Stimulated activated CD8-positive, alpha-beta memory T cell treated with anti-CD3 and anti-CD28 coated beads, Interleukin-2, amount 100 ng/mL, for 48 hours (primary cell): Measurements from ENCODE around the gene CPNE5.
"Not testable (repeated sequence)": the region's sequence is repeated elsewhere in the genome, so short reads cannot be mapped to it uniquely, and the experiment has no call there.

Experiments
- DNase-seq, 2 donors: peaks; one replicate each; pipeline ENCODE4 v3.0.0-alpha.2; 2020; ENCODE audit warnings: low read depth in 2 of 2

The CPNE5 gene

GRCh38 chr6:36817176-36817817, 21.9 kb downstream of the CPNE5 start:
- no peak for DNase-seq

DNA sequence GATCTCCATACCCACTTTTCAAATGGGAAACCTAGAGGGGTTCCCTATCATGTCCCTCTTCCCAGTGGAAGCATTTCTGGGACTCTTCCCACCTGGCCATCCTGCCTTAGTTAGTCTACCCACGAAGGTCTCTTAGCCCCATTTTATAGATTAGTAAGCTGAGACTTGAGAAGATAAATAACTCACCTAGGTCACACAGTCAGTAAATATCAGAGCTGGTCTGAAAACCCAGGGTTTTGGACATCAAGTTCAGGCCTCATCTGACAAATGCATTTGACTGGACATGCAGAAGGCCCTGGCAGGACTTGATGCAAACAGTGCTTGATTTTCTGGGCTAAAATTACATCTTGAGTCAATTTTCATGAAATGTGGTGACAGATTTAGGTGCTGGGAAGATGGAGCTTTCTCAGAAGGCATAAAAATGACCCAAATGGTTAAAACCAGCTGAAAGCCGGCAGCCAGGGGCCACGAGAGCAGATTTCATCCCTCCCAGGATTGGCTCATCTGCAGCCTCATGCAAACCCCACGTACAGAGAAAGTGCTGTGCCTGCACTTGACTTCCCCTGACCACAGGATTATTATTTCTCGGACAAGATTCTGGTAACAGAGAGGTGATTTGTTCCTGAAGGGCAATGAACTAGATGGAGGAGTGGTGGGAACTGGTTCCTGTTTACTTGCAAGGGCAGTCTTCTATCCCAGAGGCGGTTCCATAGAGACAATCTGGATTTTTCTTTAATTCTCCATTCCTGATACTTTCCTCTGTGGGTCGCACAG, 23.1 kb downstream of the CPNE5 start:
- no peak for DNase-seq

DNA sequence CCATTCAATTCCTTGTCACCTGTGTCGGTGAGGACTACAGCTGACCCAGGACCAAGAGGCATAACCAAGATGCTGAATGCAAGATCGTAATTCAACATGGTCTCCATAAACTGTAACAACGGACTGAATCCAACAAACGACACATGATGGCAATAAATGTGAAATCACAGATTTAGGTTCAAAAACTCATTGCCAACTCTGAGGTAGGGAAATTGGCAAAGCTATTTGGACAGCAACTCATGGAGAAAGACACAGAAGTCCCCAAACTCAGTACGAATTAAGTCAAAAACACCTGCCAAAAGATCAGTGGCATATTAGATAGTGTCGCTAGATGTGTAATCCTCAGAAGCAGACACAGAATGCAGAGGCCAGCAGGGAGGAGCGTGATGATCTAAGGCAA, 25.0 kb downstream of the CPNE5 start:
- DNase-seq = no peak

GRCh38 chr6:36813526-36813925, 25.7 kb downstream of the CPNE5 start:
- DNase-seq = no peak

DNA sequence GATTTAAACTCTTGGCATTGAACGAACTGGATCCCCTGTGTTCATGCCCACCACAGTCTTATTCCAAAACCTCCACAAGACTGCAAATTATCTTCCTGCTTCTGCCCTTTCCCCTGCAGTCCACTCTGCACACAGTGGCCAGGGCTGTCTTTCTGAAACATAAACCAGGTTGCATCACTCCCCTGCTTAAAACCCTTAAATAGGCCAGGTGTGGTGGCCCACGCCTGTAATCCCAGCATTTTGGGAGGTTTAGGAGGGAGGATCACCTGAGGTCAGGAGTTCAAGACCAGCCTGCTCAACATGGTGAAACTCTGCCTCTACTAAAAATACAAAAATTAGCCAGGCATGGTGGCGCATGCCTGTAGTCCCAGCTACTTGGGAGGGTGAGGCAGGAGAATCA, 26.2 kb downstream of the CPNE5 start:
- not testable (repeated sequence) for DNase-seq

- no peak for DNase-seq
Measured at GRCh38 chr6:36809941-36810803, 29.1 kb downstream of the CPNE5 start.

GRCh38 chr6:36809156-36809555, 30.1 kb downstream of the CPNE5 start:
- DNase-seq = no peak

DNA sequence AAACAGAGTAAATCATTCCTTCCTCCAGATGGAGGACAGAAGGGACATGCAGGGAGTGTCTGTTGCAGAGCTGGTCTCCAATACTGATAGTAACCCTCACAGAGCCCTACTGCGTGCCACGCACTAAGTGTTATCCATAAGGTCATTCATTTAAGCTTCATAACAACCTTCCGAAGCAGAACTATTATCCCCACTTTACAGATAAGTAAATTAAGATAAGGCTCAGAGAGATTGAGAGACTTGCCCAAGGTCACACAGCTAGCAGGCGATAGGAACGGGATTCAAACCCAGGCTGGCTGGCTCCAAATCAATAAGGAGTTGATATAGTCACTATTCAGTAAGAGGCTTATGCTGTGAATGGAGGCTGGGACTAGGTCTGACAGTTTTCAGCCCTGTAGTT, 30.6 kb downstream of the CPNE5 start:
- DNase-seq = no peak

GRCh38 chr6:36807750-36808149, 31.5 kb downstream of the CPNE5 start:
- no peak for DNase-seq

- no peak for DNase-seq
Measured at GRCh38 chr6:36807143-36807542, 32.1 kb downstream of the CPNE5 start.

GRCh38 chr6:36805917-36806316, 33.3 kb downstream of the CPNE5 start:
- no peak for DNase-seq

DNA sequence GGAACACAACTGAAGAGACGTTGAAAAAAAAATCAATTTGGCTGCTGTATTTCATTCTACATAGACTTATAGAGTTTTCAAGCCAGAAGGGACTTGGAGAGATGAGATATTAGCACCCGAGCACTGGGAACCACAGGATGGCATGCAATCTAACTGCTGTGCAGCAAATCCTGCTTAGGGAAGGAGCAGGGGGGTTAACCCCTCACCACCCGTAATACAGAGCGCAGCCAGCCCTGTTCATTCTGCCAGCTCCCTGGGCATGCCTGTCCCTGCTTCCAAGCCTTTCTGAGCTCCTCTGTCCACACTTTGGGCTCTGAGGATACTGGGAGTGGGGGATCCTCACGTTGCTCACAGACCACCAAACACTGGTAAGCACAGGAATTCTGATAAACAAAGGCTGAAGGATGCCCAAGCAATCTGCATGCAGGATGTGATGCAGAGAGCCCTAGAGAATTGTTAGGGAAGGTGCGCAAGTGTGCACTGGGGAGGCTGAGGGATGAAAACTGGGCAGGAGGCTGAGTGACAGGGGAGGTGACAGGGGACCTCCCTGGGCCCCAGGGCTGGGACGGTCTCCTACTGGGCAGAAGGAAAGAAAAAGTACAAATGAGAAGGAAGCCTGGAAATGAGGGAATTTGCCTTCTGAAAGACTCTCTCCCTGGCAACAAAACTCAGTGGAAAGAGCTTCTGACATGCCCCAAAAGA, 34.0 kb downstream of the CPNE5 start:
- no peak for DNase-seq

DNA sequence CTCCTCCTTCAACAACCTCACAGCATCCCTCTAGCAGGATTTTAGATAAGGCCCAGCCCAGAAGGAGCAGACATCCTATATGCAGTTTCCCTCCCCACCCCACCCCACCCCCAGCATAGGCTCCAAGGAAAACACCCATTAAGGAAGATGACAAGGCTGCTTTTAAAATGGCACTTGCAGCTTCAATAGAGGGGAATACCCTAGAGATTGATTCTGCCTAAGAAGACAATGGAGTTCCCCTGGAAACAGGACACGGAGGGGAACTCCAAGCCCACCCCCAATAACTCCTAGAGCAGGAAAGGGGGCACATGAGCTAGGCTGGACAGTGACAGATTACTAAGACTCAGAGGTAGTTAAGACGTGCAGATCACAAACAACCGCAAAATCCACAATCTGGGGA, 34.7 kb downstream of the CPNE5 start:
- DNase-seq = no peak

GRCh38 chr6:36803908-36804307, 35.3 kb downstream of the CPNE5 start:
- DNase-seq = no peak

GRCh38 chr6:36803482-36803881, 35.8 kb downstream of the CPNE5 start:
- no peak for DNase-seq

- DNase-seq = no peak
Measured at GRCh38 chr6:36800223-36801076, 38.8 kb downstream of the CPNE5 start.

- DNase-seq = no peak
Measured at GRCh38 chr6:36798852-36799251, 40.4 kb downstream of the CPNE5 start.

DNA sequence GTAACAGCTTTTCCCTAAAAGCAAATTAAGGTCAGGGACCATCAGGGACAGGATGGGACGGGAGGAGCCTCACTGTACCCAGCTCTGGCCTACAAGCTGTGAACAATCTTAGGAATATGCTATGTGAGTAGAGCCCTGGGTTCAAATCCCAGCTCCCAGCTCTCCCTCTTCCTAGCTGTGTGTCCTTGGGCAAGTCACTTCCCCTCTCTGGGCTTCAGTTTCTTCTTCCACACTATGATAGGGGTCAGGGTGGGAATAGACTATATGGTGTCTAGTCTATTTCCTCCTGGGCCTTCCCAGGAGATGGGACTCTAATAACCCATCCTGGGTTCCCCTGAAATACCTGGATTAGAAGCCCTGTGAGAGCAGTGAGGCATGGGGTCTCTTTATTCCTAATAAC, 41.6 kb downstream of the CPNE5 start:
- DNase-seq = no peak

GRCh38 chr6:36797055-36797454, 42.2 kb downstream of the CPNE5 start:
- DNase-seq = no peak

GRCh38 chr6:36794713-36795065, 44.6 kb downstream of the CPNE5 start:
- no peak for DNase-seq
